Lower leg skin (tissue), 4 donors: ENCODE results near the gene CFAP20DC. TPM values are rescaled to one million over a fixed set of nuclear protein-coding genes. Genes with fewer than 3 reads are reported as not detected.
"Not testable (repeated sequence)": the region's sequence is repeated elsewhere in the genome, so short reads cannot be mapped to it uniquely, and the experiment has no call there.

Source experiments
- DNase-seq, 2 donors: peaks; one replicate each; pipeline ENCODE4 v3.0.0-alpha.2; 2019; ENCODE audit warnings: low spot score in 2 of 2
- H3K4me3 ChIP-seq: fragments of 200-600 bp; sonication (generic); 2 replicates; pipeline ENCODE4 v1.5.1; 2017; ENCODE audit warnings: mild to moderate bottlenecking, low read depth; ENCODE audit not compliant: poor library complexity, severe bottlenecking
- CTCF ChIP-seq, 3 donors: fragments of 450-650 bp; IDR thresholded peaks; one replicate each; pipeline ENCODE4 v1.5.1; 2016; ENCODE audit warnings: antibody characterized with exemption in 3 of 3, mild to moderate bottlenecking in 3 of 3, moderate library complexity in 2 of 3
- POLR2A ChIP-seq, 2 donors: fragments of 450-650 bp; IDR thresholded peaks; one replicate each; pipeline ENCODE4 v1.6.1; 2016 to 2017; ENCODE audit warnings: antibody characterized with exemption in 2 of 2, mild to moderate bottlenecking in 1 of 2, moderate library complexity in 1 of 2
- WGBS, 2 donors: methylation state at CpG; one replicate each; pipeline ENCODE4 v1.1.5; 2018; 5-methylcytosine and 5-hydroxymethylcytosine counted together
- intact Hi-C: fragments of 100-400 bp; cut with DNase I; formaldehyde crosslinking; loops from one replicate; pipeline ENCODE4 v1.15.0; 2023; ENCODE audit warnings: low total_unique reads
- total RNA-seq, 4 donors: library from RNA; depleted of rRNA; stranded (reverse); fragments of >200 nt; gene quantifications; one replicate each; pipeline ENCODE4 v1.1.0, GENCODE V29; 2016

CFAP20DC gene
- total RNA-seq, 4 donors from 2014 or later, result 0.11 to 0.94 (median 0.39) TPM

- intact Hi-C loops, result no loop called here
- no peak for DNase-seq
Observed at GRCh38 chr3:58704745-58705144, 345.1 kb downstream of the CFAP20DC start.

GRCh38 chr3:58704304-58704703 is 345.5 kb downstream of the CFAP20DC start:
- DNase-seq, H3K4me3 ChIP-seq, intact Hi-C loops: not testable (repeated sequence)
- 82 to 86% methylated on average over 2 of the region's 2 CpGs for WGBS, 2 donors

More at GRCh38 chr3:58704745-58705144, 345.1 kb downstream of the CFAP20DC start:
- TF ChIP-seq POLR2A (IDR thresholded peaks at IDR 0.05), result no peak
- TF ChIP-seq CTCF (IDR thresholded peaks at IDR 0.05), result no peak
- no peak overlapping the region for H3K4me3 ChIP-seq
- 42 to 45% methylated on average over 2 of the region's 2 CpGs for WGBS, 2 donors

GRCh38 chr3:58698246-58698645 is 351.6 kb downstream of the CFAP20DC start:
- TF ChIP-seq POLR2A (IDR thresholded peaks at IDR 0.05), result no peak
- TF ChIP-seq CTCF (IDR thresholded peaks at IDR 0.05), result no peak
- no peak for DNase-seq
- intact Hi-C loops, result no loop called here
- H3K4me3 ChIP-seq, result no peak overlapping the region

- no peak for DNase-seq
Observed at GRCh38 chr3:58697561-58697960, 352.3 kb downstream of the CFAP20DC start.

GRCh38 chr3:58696813-58697212 is 353.0 kb downstream of the CFAP20DC start:
- H3K4me3 ChIP-seq, DNase-seq, intact Hi-C loops: not testable (repeated sequence)
- 75 to 82% methylated on average over 3 of the region's 3 CpGs for WGBS, 2 donors

More at GRCh38 chr3:58697561-58697960, 352.3 kb downstream of the CFAP20DC start:
- no peak overlapping the region for H3K4me3 ChIP-seq
- TF ChIP-seq POLR2A (IDR thresholded peaks at IDR 0.05) (no peak), CTCF (IDR thresholded peaks at IDR 0.05) (no peak)
- intact Hi-C loops, result no loop called here

GRCh38 chr3:58696093-58696492 is 353.7 kb downstream of the CFAP20DC start:
- TF ChIP-seq CTCF (IDR thresholded peaks at IDR 0.05) (no peak), POLR2A (IDR thresholded peaks at IDR 0.05) (no peak)
- DNase-seq, result no peak
- 48 to 49% methylated on average over 1 of the region's 1 CpG for WGBS, 2 donors
- H3K4me3 ChIP-seq, result no peak overlapping the region
- intact Hi-C loops, result no loop called here

GRCh38 chr3:58695284-58695683 is 354.5 kb downstream of the CFAP20DC start:
- intact Hi-C loops, H3K4me3 ChIP-seq: not testable (repeated sequence)
- peak in 1 of 2 donors; percentile 3 for DNase-seq
- WGBS, 2 donors, result 68 to 72% methylated on average over 4 of the region's 4 CpGs
